Measurements from ENCODE around the gene MSS51.

MSS51 gene

GRCh38 chr10:73433538-73433867 lies at the start of gene MSS51:
MSS51 (minus strand) TSS chr10:73433561; CDS start chr10:73428284, 5,277 bp downstream.
- Mint-ChIP-seq H3K4me3 (no peak within 1 kb of the TSS), H3K4me1 (peaks cover 27% of the 10 kb centered on the region), H3K27me3 (no peaks in the 10 kb centered on the region), H3K9me3 (no peaks in the 10 kb centered on the region), H3K27ac (peak within 1 kb of the TSS; percentile 36), H3K36me3 (peaks cover 12% of the 10 kb centered on the region)

- Mint-ChIP-seq H3K4me1 (peaks cover 27% of the 10 kb centered on the region), H3K27ac (no peak overlapping the region), H3K36me3 (peaks cover 8% of the 10 kb centered on the region), H3K27me3 (no peaks in the 10 kb centered on the region), H3K4me3 (no peak overlapping the region), H3K9me3 (no peaks in the 10 kb centered on the region)
Measured at GRCh38 chr10:73480158-73480557, 46.8 kb upstream of the MSS51 start.

- H3K36me3 Mint-ChIP-seq: peaks cover 11% of the 10 kb centered on the region
- H3K9me3 Mint-ChIP-seq: no peaks in the 10 kb centered on the region
- peak overlapping the region; percentile 41 for H3K27ac Mint-ChIP-seq
- no peak overlapping the region for H3K4me3 Mint-ChIP-seq
- H3K4me1 Mint-ChIP-seq: peaks cover 27% of the 10 kb centered on the region
- H3K27me3 Mint-ChIP-seq: no peaks in the 10 kb centered on the region
Measured at GRCh38 chr10:73478636-73479035, 45.3 kb upstream of the MSS51 start.

- Mint-ChIP-seq H3K36me3 (peaks cover 20% of the 10 kb centered on the region), H3K4me1 (no peaks in the 10 kb centered on the region), H3K4me3 (no peak overlapping the region), H3K27me3 (no peaks in the 10 kb centered on the region), H3K9me3 (no peaks in the 10 kb centered on the region), H3K27ac (no peak overlapping the region)
Measured at GRCh38 chr10:73471226-73471625, 37.9 kb upstream of the MSS51 start.

GRCh38 chr10:73469579-73469978 lies 36.2 kb upstream of the MSS51 start:
- no peaks in the 10 kb centered on the region for H3K9me3 Mint-ChIP-seq
- peaks cover 18% of the 10 kb centered on the region for H3K36me3 Mint-ChIP-seq
- H3K4me3 Mint-ChIP-seq: no peak overlapping the region
- H3K27ac Mint-ChIP-seq: peak overlapping the region; percentile 38
- H3K27me3 Mint-ChIP-seq: no peaks in the 10 kb centered on the region
- H3K4me1 Mint-ChIP-seq: no peaks in the 10 kb centered on the region

- Mint-ChIP-seq H3K4me1 (no peaks in the 10 kb centered on the region), H3K9me3 (no peaks in the 10 kb centered on the region), H3K27ac (no peak overlapping the region), H3K4me3 (no peak overlapping the region), H3K36me3 (peaks cover 23% of the 10 kb centered on the region), H3K27me3 (no peaks in the 10 kb centered on the region)
Measured at GRCh38 chr10:73467206-73467605, 33.8 kb upstream of the MSS51 start.

GRCh38 chr10:73465978-73466726 lies 32.8 kb upstream of the MSS51 start:
- H3K9me3 Mint-ChIP-seq: no peaks in the 10 kb centered on the region
- no peaks in the 10 kb centered on the region for H3K27me3 Mint-ChIP-seq
- H3K36me3 Mint-ChIP-seq: peaks cover 22% of the 10 kb centered on the region
- H3K4me3 Mint-ChIP-seq: no peak overlapping the region
- no peak overlapping the region for H3K27ac Mint-ChIP-seq
- no peaks in the 10 kb centered on the region for H3K4me1 Mint-ChIP-seq

GRCh38 chr10:73460897-73461296 lies 27.5 kb upstream of the MSS51 start:
- H3K4me3 Mint-ChIP-seq: no peak overlapping the region
- H3K27ac Mint-ChIP-seq: no peak overlapping the region
- peaks cover 15% of the 10 kb centered on the region for H3K36me3 Mint-ChIP-seq
- peaks cover 8% of the 10 kb centered on the region for H3K4me1 Mint-ChIP-seq
- no peaks in the 10 kb centered on the region for H3K9me3 Mint-ChIP-seq
- H3K27me3 Mint-ChIP-seq: no peaks in the 10 kb centered on the region

- peaks cover 16% of the 10 kb centered on the region for H3K36me3 Mint-ChIP-seq
- H3K4me1 Mint-ChIP-seq: peaks cover 8% of the 10 kb centered on the region
- H3K27me3 Mint-ChIP-seq: no peaks in the 10 kb centered on the region
- H3K9me3 Mint-ChIP-seq: no peaks in the 10 kb centered on the region
- H3K27ac Mint-ChIP-seq: no peak overlapping the region
- H3K4me3 Mint-ChIP-seq: no peak overlapping the region
Measured at GRCh38 chr10:73459683-73460314, 26.4 kb upstream of the MSS51 start.

- peaks cover 13% of the 10 kb centered on the region for H3K36me3 Mint-ChIP-seq
- H3K27ac Mint-ChIP-seq: no peak overlapping the region
- no peak overlapping the region for H3K4me3 Mint-ChIP-seq
- no peaks in the 10 kb centered on the region for H3K9me3 Mint-ChIP-seq
- H3K27me3 Mint-ChIP-seq: no peaks in the 10 kb centered on the region
- H3K4me1 Mint-ChIP-seq: peaks cover 8% of the 10 kb centered on the region
Measured at GRCh38 chr10:73456187-73456890, 23.0 kb upstream of the MSS51 start.

GRCh38 chr10:73449113-73449512 lies 15.8 kb upstream of the MSS51 start:
- Mint-ChIP-seq H3K36me3 (peaks cover 8% of the 10 kb centered on the region), H3K27ac (no peak overlapping the region), H3K9me3 (no peaks in the 10 kb centered on the region), H3K4me3 (no peak overlapping the region), H3K27me3 (no peaks in the 10 kb centered on the region), H3K4me1 (peaks cover 5% of the 10 kb centered on the region)

- no peaks in the 10 kb centered on the region for H3K27me3 Mint-ChIP-seq
- H3K9me3 Mint-ChIP-seq: no peaks in the 10 kb centered on the region
- H3K36me3 Mint-ChIP-seq: peaks cover 9% of the 10 kb centered on the region
- peak overlapping the region; percentile 73 for H3K27ac Mint-ChIP-seq
- H3K4me1 Mint-ChIP-seq: peaks cover 5% of the 10 kb centered on the region
- H3K4me3 Mint-ChIP-seq: no peak overlapping the region
Measured at GRCh38 chr10:73448384-73448783, 15.0 kb upstream of the MSS51 start.

GRCh38 chr10:73446926-73447325 lies 13.6 kb upstream of the MSS51 start:
- no peak overlapping the region for H3K27ac Mint-ChIP-seq

GRCh38 chr10:73444457-73444856 lies 11.1 kb upstream of the MSS51 start:
- Mint-ChIP-seq H3K27ac (no peak overlapping the region), H3K9me3 (no peaks in the 10 kb centered on the region), H3K36me3 (peaks cover 14% of the 10 kb centered on the region), H3K27me3 (no peaks in the 10 kb centered on the region), H3K4me1 (peaks cover 11% of the 10 kb centered on the region), H3K4me3 (no peak overlapping the region)

More at GRCh38 chr10:73446926-73447325, 13.6 kb upstream of the MSS51 start:
- no peaks in the 10 kb centered on the region for H3K9me3 Mint-ChIP-seq
- no peaks in the 10 kb centered on the region for H3K27me3 Mint-ChIP-seq
- peaks cover 5% of the 10 kb centered on the region for H3K4me1 Mint-ChIP-seq
- peaks cover 10% of the 10 kb centered on the region for H3K36me3 Mint-ChIP-seq
- H3K4me3 Mint-ChIP-seq: no peak overlapping the region

- H3K27ac Mint-ChIP-seq: no peak overlapping the region
- H3K9me3 Mint-ChIP-seq: no peaks in the 10 kb centered on the region
- no peak overlapping the region for H3K4me3 Mint-ChIP-seq
- peaks cover 15% of the 10 kb centered on the region for H3K4me1 Mint-ChIP-seq
- H3K36me3 Mint-ChIP-seq: peaks cover 13% of the 10 kb centered on the region
- H3K27me3 Mint-ChIP-seq: no peaks in the 10 kb centered on the region
Measured at GRCh38 chr10:73439605-73440312, 6.4 kb upstream of the MSS51 start.
